Endothelial cell of hepatic sinusoid (primary cell): ENCODE results near the gene PTGES3L.
"Not testable (repeated sequence)": the region's sequence is repeated elsewhere in the genome, so short reads cannot be mapped to it uniquely, and the experiment has no call there.

ENCODE experiments used
- in situ Hi-C: cut with HindIII; loops from 2 replicates; pipeline ENCODE4 v1.10.0; 2017; ENCODE audit warnings: low sequenced_read_pairs

PTGES3L gene

GRCh38 chr17:43014649-43015542 is 35.0 kb upstream of the PTGES3L start:
- in situ Hi-C loops = no loop called here

DNA sequence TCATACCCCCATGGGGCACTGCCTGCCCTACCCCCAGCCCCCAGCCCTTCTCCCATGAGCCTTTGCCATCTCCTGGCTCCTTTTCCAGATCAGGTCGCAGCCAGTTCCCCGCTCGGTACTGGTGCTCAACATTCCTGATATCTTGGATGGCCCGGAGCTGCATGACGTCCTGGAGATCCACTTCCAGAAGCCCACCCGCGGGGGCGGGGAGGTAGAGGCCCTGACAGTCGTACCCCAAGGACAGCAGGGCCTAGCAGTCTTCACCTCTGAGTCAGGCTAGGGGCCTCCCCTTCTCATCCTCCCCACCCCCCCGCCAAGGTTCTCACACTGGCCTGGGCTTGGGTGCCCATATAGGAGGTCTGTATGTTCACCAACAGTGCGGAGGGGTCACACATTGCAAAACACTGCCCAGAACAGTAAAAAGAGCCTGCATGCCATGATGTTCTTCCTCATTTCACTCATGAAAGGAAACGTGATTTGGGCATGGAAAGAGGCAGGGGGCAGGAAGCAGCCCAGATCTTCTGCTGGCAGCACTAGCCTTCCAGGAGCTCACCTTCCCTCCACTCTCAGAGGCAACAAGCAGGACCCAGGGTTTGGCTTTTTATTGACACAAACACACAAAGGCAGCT is 34.3 kb upstream of the PTGES3L start:
- in situ Hi-C loops = no loop called here

GRCh38 chr17:43013296-43013695 is 33.4 kb upstream of the PTGES3L start:
- in situ Hi-C loops = no loop called here

DNA sequence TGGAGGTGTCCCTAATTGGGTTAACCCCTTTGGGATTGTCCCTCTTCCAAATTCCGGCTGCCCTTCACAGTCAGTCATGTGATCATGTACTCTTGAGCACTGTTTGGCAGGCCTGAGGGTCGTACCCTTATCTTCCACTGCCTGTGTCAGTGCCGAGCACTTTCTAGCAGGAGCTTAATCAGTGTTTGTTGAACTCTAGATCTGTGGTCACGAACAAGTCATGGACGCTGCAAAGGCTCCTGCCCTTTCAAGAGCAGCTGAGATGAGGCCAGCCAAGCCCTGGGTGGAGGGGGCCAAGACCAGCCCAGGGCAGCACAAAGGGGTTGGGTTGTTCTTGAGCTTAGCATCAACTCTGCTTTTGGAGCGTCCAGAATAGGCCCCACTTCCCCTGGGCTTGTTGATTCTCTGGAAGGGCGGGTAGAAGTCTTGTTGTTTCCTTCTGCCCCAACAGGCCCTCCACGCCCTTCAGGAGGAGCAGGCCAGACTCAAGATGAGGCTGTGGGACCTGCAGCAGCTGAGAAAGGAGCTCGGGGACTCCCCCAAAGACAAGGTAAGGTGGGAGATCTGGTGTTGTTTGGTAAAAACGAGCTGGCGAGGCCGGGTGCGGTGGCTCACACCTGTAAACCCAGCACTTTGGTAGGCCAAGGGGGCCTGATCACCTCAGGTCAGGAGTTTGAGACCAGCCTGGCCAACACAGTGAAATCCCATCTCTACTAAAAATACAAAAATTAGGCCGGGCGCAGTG is 32.0 kb upstream of the PTGES3L start:
- in situ Hi-C loops = no loop called here

DNA sequence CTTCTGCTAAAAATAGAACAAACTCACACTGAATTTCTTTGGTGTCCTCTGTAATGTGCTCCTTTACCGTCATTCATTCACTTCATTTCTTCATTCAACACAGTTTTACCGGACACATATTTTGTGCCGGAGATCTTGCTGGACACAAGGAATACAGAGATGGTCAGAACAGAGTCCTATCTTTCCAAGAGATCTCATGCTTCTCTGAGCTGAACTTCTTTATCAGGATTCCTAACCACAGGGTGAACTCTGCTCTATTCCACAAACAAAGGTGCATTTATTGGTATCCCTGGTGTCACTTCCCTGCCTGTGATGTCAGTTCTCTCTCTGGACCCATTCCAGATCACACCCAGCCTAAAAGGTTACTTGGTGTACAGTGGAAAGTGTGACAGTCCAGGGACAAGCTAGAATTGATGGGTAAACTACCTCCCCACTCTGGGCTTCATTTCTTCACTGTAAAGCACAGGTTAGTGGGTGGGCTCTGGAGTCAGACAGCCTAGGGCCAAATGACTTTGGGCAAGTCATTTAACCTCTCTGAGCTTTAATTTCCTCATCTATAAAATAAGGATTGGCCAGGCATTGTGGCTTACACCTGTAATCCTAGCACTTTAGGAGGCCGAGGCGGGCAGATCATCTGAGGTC is 30.9 kb upstream of the PTGES3L start:
- in situ Hi-C loops = no loop called here

DNA sequence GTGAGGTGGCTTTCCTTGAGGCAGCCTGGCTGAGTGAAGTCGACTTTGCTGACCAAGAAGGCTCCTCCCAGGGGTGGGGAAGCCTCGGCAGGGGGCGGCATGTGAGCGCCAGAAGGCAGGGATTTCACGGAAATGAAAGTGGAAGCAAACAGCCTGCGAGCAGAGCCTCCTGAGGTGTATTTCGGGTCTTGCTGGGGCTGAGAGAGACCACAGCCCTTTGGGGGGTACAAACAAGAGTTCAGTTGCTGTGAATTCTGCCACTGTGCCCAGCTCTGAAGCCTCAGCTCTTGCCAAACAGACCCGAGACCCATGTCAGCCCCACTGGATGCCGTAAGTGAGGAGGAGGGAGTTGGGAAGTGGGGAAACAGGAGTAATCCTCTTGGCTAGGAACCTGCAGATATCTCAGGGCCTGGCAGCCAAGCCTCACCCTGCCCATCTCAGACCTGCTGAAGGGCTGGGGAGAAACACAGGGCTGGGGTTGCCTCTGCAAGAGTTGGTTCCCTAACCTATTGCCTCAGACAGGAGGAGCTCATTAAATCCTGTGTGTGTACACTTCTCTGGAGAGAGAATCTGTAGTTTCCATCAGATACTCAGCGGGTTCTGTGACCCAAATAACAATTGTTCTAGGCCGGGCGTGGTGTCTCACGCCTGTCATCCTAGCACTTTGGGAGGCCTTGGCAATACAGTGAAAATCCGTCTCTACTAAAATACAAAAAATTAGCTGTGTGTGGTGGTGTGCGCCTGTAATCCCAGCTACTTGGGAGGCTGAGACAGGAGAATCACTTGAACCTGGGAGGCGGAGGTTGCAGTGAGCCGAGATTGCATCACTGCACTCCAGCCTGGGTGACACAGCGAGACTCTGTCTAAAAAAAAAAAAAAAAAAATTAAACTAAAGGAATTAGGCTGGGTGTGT is 27.0 kb upstream of the PTGES3L start, which contains the start of gene IFI35:
TSS of gene IFI35 (plus strand) at position 146 of the 913 bp plus-strand sequence. CDS start at position 310, 164 bp downstream.
- in situ Hi-C loops = no loop called here

DNA sequence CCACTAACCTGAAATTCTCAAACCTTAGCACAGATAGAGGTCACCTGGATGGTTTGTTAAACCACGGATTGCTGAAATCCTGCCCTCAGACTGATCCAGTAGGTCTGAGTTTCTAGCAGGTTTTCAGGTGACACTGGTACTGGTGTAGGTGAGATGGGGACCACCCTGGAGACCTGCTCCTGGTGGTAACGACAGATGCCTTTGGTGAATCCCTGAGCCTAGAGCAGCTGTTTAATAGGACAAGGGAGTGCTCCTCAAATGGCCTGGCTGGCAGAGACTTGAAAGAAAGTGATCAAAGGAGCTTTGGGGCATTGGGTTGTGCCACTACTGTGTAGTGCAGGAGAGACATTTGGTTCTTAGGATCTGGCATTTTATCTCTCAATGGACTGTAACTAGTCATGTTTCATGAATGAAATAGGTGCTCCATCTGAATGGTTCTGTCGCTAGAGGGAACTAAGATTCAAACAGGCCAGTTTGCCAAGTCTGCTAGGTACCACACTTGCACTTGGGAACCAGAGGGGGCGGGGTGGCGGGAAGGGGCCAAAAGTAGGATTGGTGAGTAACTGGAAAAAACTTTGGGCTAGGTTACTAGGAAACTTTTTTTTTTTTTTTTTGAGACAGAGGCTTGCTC is 23.8 kb upstream of the PTGES3L start:
- in situ Hi-C loops = no loop called here

GRCh38 chr17:43000894-43001293 is 21.0 kb upstream of the PTGES3L start:
- in situ Hi-C loops = not testable (repeated sequence)

DNA sequence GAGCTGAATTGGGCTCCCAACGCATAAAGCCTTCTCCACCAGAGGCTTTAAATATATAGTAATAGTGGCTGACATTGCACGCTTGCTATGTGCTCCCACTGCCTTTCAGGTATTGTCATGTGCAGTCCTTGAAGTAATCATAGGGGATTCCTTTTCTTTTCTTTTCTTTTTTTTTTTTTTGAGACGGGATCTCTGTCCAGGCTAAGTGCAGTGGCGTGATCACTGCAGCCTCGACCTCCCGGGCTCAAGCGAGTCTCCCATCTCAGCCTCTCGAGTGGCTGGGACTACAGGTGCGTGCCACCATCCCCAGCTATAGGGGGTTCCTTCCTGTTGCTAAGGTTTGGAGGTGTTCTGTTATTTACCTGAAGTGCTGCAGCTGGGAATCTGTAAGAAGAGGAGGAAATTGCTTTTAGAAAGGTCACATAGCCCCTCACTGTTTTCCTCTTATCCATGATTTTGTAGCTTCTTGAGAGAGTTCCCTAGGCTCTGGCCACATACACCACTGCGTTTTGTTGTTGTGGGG is 19.2 kb upstream of the PTGES3L start:
- in situ Hi-C loops = no loop called here

DNA sequence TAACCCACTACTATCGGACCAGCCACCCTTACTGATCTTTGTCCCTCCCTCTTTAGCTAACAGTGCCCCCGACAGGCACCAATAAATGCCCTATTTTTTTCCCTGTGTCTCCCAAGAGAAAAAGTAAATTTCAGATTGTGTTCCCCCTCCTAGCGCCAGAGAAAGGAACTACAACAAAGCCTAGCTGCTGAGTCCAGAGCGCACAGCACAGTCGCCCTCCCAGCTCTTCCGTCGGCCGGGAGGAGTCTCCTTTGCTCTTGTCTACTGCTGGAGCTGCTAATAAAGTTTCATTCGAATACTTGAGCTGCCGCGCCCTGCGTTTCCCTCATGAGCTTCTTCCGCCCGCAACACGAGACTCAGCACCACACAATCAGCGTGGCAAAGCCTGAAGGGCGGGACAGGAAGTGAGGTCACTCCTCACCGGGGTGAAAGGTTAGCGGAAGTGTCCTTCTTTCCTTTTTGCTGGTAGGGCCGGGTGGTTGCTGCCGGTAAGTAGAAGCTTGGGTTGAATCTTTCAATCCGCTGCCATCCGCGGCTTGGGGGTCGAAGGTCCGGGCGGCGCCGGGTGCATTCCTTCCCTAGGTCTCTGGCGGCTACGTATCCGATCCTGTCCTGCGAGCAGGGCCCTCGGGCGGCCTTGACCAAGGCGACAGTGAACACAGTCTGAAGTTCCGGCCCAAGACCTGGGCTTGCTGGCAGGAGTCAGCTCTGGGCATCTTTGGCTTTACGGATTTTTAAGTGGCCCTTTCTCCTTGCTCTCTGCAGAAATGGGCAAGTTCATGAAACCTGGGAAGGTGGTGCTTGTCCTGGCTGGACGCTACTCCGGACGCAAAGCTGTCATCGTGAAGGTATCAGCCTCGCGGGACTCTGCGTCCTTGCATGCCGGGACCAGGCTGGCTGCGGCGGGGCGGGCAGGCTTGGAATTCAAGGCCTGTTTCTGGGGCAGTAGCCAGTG is 18.4 kb upstream of the PTGES3L start, which contains the start of gene RPL27:
TSS of gene RPL27 (plus strand) at position 436 of the 955 bp plus-strand sequence. CDS start at position 768, 332 bp downstream.
- in situ Hi-C loops = no loop called here

GRCh38 chr17:42997390-42997983 is 17.6 kb upstream of the PTGES3L start:
- in situ Hi-C loops = no loop called here

DNA sequence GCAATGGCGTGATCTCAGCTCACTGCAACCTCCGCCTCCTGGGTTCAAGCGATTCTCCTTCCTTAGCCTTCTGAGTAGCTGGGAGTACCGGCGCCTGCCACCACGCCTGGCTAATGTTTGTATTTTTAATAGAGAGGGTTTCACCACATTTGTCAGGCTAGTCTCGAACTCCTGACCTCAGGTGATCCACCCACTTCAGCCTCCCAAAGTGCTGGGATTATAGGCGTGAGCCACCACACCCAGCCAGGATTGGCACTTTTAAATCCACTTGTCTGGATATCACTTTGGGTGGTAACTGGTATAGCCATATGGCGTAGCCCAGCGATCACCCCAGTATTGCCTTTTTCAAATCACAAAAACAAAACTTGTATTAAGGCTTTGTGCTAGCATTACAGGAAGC is 14.0 kb upstream of the PTGES3L start:
- in situ Hi-C loops = not testable (repeated sequence)

DNA sequence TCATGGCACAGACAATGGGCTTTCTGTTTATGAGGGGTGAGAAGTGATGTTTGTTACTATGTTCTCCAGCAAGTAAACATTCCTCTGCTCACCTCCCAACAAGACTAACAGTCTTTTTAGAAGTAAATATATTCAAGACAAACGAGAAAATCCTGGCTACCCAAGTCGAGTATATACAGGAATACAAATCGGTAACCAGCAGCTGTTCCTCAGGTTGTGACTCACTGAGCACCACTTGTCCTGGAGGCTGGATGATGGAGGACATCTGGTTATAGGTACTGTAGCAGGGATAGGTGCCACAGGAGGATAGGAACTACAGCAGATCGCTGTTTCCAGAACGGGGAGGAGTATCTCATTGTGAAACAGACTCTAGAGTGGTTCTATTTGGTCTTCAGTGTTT is 13.0 kb upstream of the PTGES3L start:
- in situ Hi-C loops = no loop called here

- in situ Hi-C loops = no loop called here
These were observed 11.6 kb upstream of the PTGES3L start for GRCh38 chr17:42991471-42991870.

- in situ Hi-C loops = no loop called here
These were observed 10.1 kb upstream of the PTGES3L start for GRCh38 chr17:42989726-42990652.

DNA sequence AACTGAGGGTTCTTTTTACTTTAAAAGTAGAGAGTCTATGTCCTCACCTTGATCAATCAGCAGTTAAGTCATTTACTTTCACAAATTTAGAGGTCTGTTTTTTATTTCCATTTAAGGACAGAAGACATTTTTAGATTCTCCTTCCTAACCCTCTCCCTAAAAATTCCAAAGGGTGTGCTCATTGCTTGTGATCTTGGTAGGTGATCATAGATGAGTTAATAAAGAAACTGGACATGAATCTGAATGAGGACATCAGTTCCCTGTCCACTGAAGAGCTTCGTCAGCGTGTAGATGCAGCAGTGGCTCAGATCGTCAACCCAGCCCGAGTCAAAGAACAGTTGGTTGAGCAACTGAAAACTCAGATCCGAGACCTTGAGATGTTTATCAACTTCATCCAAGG is 9.3 kb upstream of the PTGES3L start:
- in situ Hi-C loops = no loop called here

DNA sequence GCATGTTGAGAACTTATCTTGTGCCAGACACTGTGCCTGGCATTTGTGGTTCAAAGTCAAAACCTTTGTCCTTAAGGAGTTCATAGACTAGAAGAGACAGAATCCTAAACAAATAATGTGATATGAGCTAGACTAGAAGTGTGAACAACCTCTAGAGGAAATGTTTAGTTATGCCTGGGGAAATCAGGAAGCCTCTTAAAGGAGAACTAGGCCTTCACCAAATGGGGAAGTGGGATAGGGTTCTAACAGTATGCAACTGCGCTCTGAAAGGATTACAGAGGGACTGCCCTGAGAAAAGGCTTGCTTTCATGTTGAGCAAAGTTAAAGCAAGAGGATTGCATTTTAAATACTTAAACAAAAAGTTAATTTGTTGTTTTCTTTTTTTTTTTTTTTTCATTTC is 5.3 kb upstream of the PTGES3L start:
- in situ Hi-C loops = no loop called here
